Measurements from ENCODE around the gene PHYHD1.
"Not testable (repeated sequence)": the region's sequence is repeated elsewhere in the genome, so short reads cannot be mapped to it uniquely, and the experiment has no call there.

PHYHD1 gene

DNA sequence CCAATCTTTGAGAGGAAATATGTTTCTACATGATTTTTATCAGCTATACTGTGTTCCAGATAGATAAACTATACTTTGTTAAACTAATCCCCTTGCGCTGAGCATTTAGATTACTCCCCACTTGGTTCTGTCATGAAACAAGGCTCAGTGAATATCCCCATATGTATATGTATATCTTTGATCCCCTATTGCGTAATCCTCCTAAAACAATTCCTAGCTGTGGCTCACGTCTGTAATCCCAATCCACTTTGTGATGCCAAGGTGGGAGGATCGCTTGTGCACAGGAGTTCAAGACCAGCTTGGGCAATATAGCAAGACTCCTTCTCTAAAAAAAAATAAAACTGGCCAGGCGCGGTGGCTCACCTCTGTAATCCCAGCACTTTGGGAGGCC is 2.7 kb downstream of the PHYHD1 start:
- no peak overlapping the region for H3K27ac Mint-ChIP-seq
- ATAC-seq (ENCODE audit: low read depth) (no peak), DNase-seq (ENCODE audit: low spot score in 2 of 2) (no peak)
- no peak overlapping the region for H3K4me3 Mint-ChIP-seq
- H3K4me1 Mint-ChIP-seq, result peaks cover 3% of the 10 kb centered on the region
- no peaks in the 10 kb centered on the region for H3K9me3 Mint-ChIP-seq
- no peaks in the 10 kb centered on the region for H3K36me3 Mint-ChIP-seq
- no peaks in the 10 kb centered on the region for H3K27me3 Mint-ChIP-seq

DNA sequence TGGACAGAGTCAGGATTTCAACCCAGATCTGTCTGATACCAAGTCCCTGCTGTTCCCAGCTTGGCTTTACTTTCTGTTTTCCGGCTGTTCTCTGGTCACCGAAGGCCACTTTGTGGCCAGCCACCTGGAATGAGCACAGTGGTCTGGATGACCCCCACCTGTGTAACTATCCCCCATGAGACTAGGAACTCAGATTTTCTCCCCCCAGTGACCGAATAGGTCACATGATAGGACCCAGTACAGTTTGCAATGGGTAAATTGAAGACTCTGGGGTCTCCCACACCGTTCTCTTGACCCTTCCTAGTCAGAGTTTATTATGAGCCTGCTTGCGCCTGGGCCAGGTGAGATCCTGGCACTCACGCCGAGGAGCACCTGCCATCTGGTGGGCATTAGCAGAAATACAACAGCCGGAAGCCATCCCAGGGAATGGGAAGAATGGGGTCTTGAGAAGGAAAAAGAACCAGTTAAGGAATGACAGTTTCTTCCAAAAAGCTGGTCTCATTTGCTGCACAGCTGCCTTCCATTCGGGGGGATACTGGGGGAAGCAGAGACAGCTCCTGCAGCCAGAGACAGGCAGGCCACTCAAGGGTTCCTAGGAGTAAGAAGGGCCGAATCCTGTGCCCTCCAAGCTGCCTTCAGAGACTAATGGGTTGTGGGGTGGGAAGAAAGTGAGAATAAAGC is 7.1 kb downstream of the PHYHD1 start:
- Mint-ChIP-seq H3K4me3 (no peak overlapping the region), H3K36me3 (no peaks in the 10 kb centered on the region), H3K4me1 (peaks cover 3% of the 10 kb centered on the region), H3K27me3 (no peaks in the 10 kb centered on the region), H3K9me3 (no peaks in the 10 kb centered on the region), H3K27ac (no peak overlapping the region)
- DNase-seq (ENCODE audit: low spot score in 2 of 2) (peak; percentile 45 to 55), ATAC-seq (ENCODE audit: low read depth) (peak; percentile 77)

DNA sequence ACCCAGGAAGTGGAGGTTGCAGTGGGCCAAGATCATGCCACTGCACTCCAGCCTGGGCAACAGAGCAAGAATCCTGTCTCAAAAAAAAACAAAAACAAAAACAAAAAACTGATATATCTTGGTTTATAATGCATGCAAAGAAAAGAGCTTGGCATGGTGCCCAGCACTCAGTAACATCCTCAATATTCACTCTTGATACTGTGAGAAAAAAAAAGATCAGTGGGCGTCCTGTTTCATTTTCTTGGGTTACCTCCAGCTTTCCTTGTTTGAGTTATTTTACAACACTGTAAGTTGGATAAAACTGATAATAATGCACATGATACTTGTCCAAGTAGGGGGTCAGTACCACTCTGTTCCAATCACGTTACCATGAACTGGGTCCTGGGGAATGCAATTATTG is 7.8 kb downstream of the PHYHD1 start:
- ATAC-seq (ENCODE audit: low read depth) (no peak), DNase-seq (ENCODE audit: low spot score in 2 of 2) (no peak)
- Mint-ChIP-seq H3K9me3 (no peaks in the 10 kb centered on the region), H3K36me3 (no peaks in the 10 kb centered on the region), H3K4me1 (peaks cover 3% of the 10 kb centered on the region), H3K4me3 (no peak overlapping the region), H3K27me3 (no peaks in the 10 kb centered on the region), H3K27ac (no peak overlapping the region)

DNA sequence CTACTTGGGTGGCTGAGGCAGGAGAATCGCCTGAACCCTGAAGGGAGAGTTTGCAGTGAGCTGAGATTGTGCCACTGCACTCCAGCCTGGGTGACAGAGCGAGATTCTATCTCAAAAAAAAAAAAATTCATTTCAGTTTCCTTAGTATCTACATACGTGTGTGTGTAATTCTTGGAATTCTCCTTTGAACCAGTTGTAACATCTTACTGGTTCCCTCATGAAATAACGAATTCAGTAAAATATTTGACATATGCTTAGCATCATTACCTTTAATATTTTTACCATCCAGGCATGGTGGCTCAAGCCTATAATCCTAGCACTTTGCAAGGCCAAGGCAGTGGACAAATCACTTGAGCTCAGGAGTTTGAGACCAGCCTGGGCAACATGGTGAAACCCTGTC is 8.8 kb downstream of the PHYHD1 start:
- DNase-seq (ENCODE audit: low spot score in 2 of 2) (no peak), ATAC-seq (ENCODE audit: low read depth) (no peak)
- H3K27me3 Mint-ChIP-seq, result no peaks in the 10 kb centered on the region
- H3K27ac Mint-ChIP-seq, result no peak overlapping the region
- H3K9me3 Mint-ChIP-seq, result no peaks in the 10 kb centered on the region
- H3K4me1 Mint-ChIP-seq, result peaks cover 3% of the 10 kb centered on the region
- no peaks in the 10 kb centered on the region for H3K36me3 Mint-ChIP-seq
- no peak overlapping the region for H3K4me3 Mint-ChIP-seq

DNA sequence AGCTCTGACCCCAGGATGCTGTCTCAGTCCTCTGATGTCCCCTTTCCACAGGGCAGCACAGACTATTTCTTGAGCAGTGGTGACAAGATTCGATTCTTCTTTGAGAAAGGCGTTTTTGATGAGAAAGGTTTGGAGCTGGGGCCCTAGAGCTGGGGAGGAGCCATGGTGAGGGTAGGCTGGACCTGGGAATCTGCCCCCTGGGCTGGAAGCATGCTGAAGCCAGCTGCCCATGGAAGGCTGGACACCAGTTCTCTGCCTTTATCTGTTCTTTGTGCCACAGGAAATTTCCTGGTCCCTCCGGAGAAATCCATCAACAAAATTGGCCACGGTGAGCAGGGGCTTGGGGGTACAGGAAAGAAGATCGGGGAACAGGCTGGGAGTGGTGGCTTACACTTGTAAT is 12.9 kb downstream of the PHYHD1 start:
- no peak for DNase-seq (ENCODE audit: low spot score in 2 of 2)
- H3K27ac Mint-ChIP-seq, result no peak overlapping the region
- H3K36me3 Mint-ChIP-seq, result no peaks in the 10 kb centered on the region
- no peaks in the 10 kb centered on the region for H3K4me1 Mint-ChIP-seq
- H3K4me3 Mint-ChIP-seq, result no peak overlapping the region
- H3K9me3 Mint-ChIP-seq, result no peaks in the 10 kb centered on the region
- no peak for ATAC-seq (ENCODE audit: low read depth)
- H3K27me3 Mint-ChIP-seq, result no peaks in the 10 kb centered on the region

DNA sequence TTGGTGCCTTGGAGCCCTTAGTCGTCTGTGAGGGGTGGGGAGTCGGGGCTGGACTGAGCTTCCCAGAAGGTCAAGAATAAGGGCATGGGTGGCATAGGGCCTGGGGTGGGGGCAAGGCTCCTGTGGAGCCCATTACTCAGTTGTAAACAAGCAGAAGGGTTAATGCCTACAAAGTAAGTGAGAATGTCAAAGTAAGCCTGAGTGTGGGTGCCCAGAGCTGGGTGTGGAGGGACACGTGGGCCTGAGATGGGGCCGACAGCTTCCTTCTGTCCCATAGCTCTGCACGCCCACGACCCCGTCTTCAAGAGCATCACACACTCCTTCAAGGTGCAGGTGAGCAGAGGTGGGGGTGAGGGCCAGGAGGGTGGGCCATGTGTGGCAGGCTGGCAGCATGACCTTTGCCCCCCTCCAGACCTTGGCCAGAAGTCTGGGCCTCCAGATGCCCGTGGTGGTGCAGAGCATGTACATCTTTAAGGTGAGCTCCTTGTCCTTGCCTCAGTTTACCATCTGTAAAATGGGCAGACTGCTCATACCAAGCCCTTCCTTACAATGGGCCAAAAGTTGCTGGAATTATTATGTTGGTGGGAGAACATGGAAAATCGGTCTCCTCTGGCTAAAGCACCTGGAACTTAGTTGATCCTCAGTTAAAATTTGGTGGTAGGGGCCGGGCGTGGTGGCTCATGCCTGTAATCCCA is 15.5 kb downstream of the PHYHD1 start:
- no peak overlapping the region for H3K4me3 Mint-ChIP-seq
- no peaks in the 10 kb centered on the region for H3K4me1 Mint-ChIP-seq
- ATAC-seq (ENCODE audit: low read depth) (no peak), DNase-seq (ENCODE audit: low spot score in 2 of 2) (no peak)
- no peaks in the 10 kb centered on the region for H3K36me3 Mint-ChIP-seq
- no peak overlapping the region for H3K27ac Mint-ChIP-seq
- no peaks in the 10 kb centered on the region for H3K9me3 Mint-ChIP-seq
- no peaks in the 10 kb centered on the region for H3K27me3 Mint-ChIP-seq

DNA sequence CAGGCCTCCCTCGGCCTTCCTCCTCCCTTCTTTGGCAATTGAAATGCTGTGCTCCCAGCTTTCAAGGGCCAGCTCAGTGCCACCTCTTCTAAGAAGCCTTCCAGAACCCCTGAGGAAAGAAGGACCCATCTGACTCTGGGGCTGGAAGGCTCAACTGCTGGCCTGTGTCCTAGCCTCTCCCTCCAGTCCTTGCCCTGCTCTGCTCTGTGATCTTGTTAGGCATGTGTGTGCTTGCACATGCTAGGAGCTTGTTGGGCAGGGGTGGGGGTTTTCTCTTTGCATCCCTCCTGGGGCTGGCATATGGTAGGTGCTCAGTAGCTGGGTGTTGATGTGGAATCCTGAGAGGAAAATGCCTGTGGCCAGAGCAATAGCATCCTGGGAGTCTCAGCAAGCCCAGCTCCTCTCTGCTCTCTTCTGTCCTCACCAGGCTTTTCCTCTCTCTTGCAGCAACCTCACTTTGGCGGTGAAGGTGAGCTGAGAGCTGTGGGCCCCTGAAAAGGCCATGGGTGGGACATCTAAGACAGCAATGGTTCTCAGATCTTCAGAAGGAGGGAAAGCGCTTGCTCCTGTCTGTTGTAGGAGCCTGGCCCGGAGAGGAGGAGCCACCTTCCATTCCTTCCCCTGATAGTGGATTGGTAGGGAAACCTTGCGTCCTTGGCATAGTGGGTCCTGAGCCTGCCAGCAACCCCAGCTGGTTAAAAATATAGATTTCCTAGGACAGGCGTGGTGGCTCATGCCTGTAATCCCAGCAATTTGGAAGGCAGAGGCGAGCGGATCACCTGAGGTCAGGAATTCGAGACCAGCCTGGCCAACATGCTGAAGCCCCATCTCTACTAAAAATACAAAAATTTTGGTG is 16.8 kb downstream of the PHYHD1 start:
- Mint-ChIP-seq H3K36me3 (no peaks in the 10 kb centered on the region), H3K4me1 (no peaks in the 10 kb centered on the region), H3K4me3 (no peak overlapping the region), H3K27me3 (no peaks in the 10 kb centered on the region), H3K9me3 (no peaks in the 10 kb centered on the region), H3K27ac (no peak overlapping the region)
- no peak for ATAC-seq (ENCODE audit: low read depth)
- no peak for DNase-seq (ENCODE audit: low spot score in 2 of 2)

DNA sequence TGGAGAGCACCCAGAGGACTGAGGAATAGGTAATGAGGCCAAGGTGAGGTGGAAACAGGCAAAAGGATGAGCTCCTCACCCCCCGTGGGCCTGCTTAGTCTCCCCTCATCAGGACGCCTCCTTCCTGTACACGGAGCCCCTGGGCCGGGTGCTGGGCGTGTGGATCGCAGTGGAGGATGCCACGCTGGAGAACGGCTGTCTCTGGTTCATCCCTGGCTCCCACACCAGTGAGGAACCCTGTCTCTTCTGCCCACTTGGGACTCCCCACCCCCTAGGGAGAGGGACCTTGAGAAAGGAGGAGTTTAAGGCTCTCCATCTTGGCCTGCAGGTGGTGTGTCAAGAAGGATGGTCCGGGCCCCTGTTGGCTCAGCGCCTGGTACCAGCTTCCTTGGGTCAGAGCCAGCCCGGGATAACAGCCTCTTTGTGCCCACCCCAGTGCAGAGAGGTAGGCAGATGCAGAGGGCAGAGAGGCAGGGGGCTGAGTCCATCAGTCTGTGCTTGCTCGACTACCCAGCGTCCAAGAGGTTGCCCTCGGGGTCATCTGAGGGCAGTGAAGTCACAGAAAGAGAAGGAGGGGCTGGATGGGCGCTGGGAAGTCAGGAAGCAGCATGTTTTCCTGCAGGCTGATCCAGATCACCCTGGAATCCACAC is 19.6 kb downstream of the PHYHD1 start:
- ATAC-seq (ENCODE audit: low read depth) (no peak), DNase-seq (ENCODE audit: low spot score in 2 of 2) (no peak)
- H3K36me3 Mint-ChIP-seq, result no peaks in the 10 kb centered on the region
- no peaks in the 10 kb centered on the region for H3K27me3 Mint-ChIP-seq
- no peaks in the 10 kb centered on the region for H3K4me1 Mint-ChIP-seq
- H3K9me3 Mint-ChIP-seq, result no peaks in the 10 kb centered on the region
- no peak overlapping the region for H3K4me3 Mint-ChIP-seq
- H3K27ac Mint-ChIP-seq, result no peak overlapping the region

DNA sequence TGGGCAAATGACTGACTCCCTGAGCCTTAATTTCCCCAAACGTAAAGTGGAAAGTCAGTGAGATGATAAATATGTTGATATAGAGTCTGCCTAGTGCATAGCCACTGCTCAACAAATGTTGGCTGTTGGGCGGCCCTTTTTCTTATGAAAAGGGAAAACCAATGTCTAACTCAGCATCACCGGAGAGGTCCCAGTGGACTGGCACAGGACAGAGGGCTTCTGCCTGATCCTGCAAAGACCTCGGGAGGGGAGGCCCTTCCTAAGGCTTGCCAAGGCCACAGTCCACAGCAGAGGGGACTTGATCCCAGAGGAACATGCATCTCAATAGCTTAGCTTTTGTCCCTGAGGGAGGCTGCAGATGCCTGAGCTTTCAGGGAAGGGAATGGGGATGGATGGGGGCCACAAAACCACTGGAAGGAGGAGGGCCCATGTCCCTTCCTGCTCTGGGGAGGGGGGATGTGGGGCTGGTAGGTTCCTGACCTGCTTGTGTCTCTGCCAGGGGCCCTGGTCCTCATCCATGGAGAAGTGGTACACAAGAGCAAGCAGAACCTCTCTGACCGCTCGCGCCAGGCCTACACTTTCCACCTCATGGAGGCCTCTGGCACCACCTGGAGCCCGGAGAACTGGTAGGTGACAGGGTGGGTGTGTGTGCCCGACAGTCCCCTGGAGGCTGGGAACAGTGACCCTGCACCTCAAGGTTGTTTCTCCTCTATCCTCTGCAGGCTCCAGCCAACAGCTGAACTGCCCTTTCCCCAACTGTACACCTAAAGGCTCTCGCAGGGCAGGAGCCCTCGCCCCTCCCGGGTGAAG is 20.4 kb downstream of the PHYHD1 start:
- peaks cover 7% of the 10 kb centered on the region for H3K4me1 Mint-ChIP-seq
- no peaks in the 10 kb centered on the region for H3K9me3 Mint-ChIP-seq
- H3K36me3 Mint-ChIP-seq, result peaks cover 2% of the 10 kb centered on the region
- DNase-seq (ENCODE audit: low spot score in 2 of 2) (no peak), ATAC-seq (ENCODE audit: low read depth) (no peak)
- H3K4me3 Mint-ChIP-seq, result no peak overlapping the region
- H3K27ac Mint-ChIP-seq, result no peak overlapping the region
- H3K27me3 Mint-ChIP-seq, result no peaks in the 10 kb centered on the region

DNA sequence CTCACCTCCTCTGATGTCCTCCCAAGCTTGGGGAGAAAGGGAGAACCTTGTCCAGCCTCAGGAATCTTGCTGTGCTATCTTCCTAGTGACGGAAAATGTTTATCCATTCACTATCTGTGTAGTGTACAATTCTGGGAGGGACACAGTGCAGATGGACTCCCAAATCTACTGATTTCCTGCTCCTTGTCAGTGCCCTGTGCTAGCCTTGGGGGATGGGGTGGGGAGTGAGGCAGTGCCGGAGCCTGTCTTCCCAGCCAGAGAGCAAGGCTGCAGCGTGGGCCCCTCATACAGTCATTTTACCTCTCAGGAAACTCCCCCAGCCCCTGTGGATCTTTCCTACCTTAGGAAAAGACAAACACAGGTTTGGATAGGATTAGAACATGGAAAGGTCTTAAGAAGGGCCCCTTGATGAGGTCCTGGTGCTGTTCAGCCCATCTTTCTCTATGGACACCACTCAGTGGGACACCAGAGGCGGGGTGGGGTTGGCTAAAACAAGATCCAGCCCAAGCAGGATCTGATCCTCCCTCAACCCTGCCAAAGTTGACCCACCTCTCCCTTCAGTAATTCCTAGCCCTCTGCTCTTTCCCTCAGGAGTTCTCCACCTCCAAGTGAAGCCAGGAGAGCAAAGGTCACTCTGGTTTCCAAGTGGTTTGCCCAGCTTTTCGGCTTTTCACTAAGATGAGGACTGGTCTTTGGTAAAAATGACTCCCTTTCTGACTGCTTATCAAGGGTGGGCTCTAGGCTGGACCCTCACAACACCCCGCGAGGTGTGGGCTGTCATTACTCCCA is 23.2 kb downstream of the PHYHD1 start:
- H3K4me3 Mint-ChIP-seq, result no peak overlapping the region
- ATAC-seq (ENCODE audit: low read depth), result no peak
- no peak overlapping the region for H3K27ac Mint-ChIP-seq
- peaks cover 15% of the 10 kb centered on the region for H3K4me1 Mint-ChIP-seq
- DNase-seq (ENCODE audit: low spot score in 2 of 2), result no peak
- peaks cover 2% of the 10 kb centered on the region for H3K36me3 Mint-ChIP-seq
- no peaks in the 10 kb centered on the region for H3K9me3 Mint-ChIP-seq
- H3K27me3 Mint-ChIP-seq, result no peaks in the 10 kb centered on the region

DNA sequence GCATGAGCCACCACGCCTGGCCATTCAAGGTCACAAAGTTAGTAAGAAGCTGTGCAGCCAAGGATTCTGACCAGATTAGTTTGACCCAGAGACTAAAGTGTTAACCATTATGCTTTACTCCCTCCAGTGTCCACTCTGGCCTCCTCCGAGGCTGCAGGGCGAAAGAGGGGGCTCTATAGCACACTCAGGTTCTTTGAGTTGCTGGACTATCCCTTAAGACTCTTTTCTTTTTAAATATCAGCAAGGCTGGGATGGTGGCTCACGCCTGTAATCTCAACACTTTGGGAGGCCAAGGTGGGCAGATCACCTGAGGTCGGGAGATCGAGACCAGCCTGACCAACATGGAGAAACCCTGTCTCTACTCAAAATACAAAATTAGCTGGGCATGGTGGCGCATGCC is 24.2 kb downstream of the PHYHD1 start:
- not testable (repeated sequence) for H3K27ac Mint-ChIP-seq; ATAC-seq (ENCODE audit: low read depth); H3K27me3 Mint-ChIP-seq; DNase-seq (ENCODE audit: low spot score in 2 of 2); H3K9me3 Mint-ChIP-seq; H3K36me3 Mint-ChIP-seq
- Mint-ChIP-seq H3K4me3 (peak overlapping the region; percentile 24), H3K4me1 (peaks cover 15% of the 10 kb centered on the region)

DNA sequence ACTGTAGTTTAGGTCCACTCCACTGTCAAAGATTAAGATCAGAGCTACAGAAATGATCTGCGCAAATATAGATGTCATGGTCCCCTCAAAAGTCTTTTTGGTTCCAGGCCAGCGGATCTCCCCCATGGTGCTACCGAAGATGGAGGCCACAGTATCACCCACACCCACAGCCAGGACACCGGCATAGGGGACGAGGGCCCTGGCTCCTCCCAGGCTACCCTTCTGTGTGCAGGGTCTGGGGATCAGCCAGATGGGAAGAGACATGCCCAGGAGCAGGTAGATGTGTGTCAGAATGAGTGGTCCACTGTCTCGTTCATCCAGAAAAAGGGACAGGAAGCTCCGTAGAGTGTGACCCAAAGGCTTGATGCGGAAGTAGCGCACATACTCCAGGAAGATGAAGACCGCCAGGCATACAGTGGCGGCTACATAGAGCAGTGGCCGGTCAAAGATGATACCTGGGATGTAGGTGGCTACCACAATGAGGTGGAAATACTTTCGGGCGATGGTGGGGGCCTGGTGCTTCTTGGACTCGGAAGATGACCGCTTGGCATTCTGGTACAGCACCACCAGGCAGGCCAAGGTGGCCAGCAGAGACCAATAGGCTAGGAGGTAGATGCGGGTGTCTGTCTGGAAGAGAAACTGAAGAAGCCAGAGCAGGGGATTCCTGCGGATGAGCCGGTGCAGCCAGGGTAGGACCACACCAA is 25.2 kb downstream of the PHYHD1 start:
- Mint-ChIP-seq H3K9me3 (no peaks in the 10 kb centered on the region), H3K27ac (peak overlapping the region; percentile 14), H3K4me1 (peaks cover 15% of the 10 kb centered on the region), H3K4me3 (peak overlapping the region; percentile 95), H3K36me3 (peaks cover 2% of the 10 kb centered on the region), H3K27me3 (no peaks in the 10 kb centered on the region)
- ATAC-seq (ENCODE audit: low read depth) (no peak), DNase-seq (ENCODE audit: low spot score in 2 of 2) (no peak)
